Heart right ventricle (tissue), 16 donors: ENCODE measurements around the gene AQP6. TPM values are rescaled to one million over a fixed set of nuclear protein-coding genes. Genes with fewer than 3 reads are reported as not detected.

Experiments
- ATAC-seq, 8 donors: fragments of 200-7000 bp; cut with Tn5 transposase; one replicate each; pipeline ENCODE4 v1.9.1; 2020; ENCODE audit warnings: mild to moderate bottlenecking in 8 of 8, moderate library complexity in 8 of 8, moderate number of reproducible peaks in 1 of 8
- DNase-seq, 2 donors: peaks; one replicate each; pipeline ENCODE4 v3.0.0-alpha.2; 2020
- H3K27ac ChIP-seq, 10 donors: fragments of 200-600 bp; sonication (generic) in 2 of 10; one replicate each; pipeline versions ENCODE4 v1.5.0 to v1.8.0; 2020 to 2022; ENCODE audit warnings: mild to moderate bottlenecking in 3 of 10
- H3K27me3 ChIP-seq, 7 donors: fragments of 200-600 bp; one replicate each; pipeline ENCODE4 v1.8.0; 2021 to 2022; ENCODE audit warnings: mild to moderate bottlenecking in 2 of 7
- H3K36me3 ChIP-seq, 9 donors: fragments of 200-600 bp; sonication (generic) in 1 of 9; one replicate each; pipeline versions ENCODE4 v1.5.0 to v1.8.0; 2020 to 2022; ENCODE audit warnings: mild to moderate bottlenecking in 2 of 9
- H3K4me1 ChIP-seq, 9 donors: fragments of 200-600 bp; sonication (generic) in 1 of 9; one replicate each; pipeline versions ENCODE4 v1.5.0 to v1.8.0; 2020 to 2022; ENCODE audit warnings: mild to moderate bottlenecking in 4 of 9
- H3K4me3 ChIP-seq, 10 donors: fragments of 200-600 bp; sonication (generic) in 2 of 10; one replicate each; pipeline versions ENCODE4 v1.5.0 to v1.8.0; 2020 to 2022; ENCODE audit warnings: mild to moderate bottlenecking in 7 of 10, moderate library complexity in 2 of 10
- H3K9me3 ChIP-seq, 11 donors: fragments of 200-600 bp in 10 of 11; sonication (generic) in 2 of 11; one replicate each; pipeline versions ENCODE4 v1.5.0 to v1.8.0; 2013 to 2022; ENCODE audit warnings: mild to moderate bottlenecking in 2 of 11, control low read depth in 1 of 11, moderate library complexity in 1 of 11
- WGBS, 2 donors: extraction: QIAGEN DNeasy Blood & Tissue Kit; methylation state at CpG; one replicate each; pipeline ENCODE4 v1.1.7; 2013; ENCODE audit warnings: inconsistent platforms in 1 of 2; 5-methylcytosine and 5-hydroxymethylcytosine counted together
- intact Hi-C, 10 donors: fragments of 100-400 bp; cut with DNase I; formaldehyde crosslinking; loops; one replicate each; pipeline versions ENCODE4 v1.11.1 to v1.14.2; 2022
- polyA plus RNA-seq, 2 donors: library from polyadenylated mRNA; stranded (reverse); fragments of 200-250 nt; gene quantifications; one replicate each; pipeline ENCODE4 v1.2.3, GENCODE V29; 2013
- total RNA-seq, 10 donors: library from RNA; stranded (reverse); fragmentation: NEBNext Ultra II Directional in 3 of 10; extraction: Animal tissue kit (Norgen Biotek cat#: 25700) in 3 of 10; gene quantifications; one replicate each; pipeline versions ENCODE4 v1.2.1 to v1.2.4, GENCODE V29; 2021 to 2023
- TF ChIP-seq, protein P1 (sequence below), 9 donors: fragments of 200-600 bp; sonication (generic) in 2 of 9; IDR thresholded peaks; one replicate each; pipeline versions ENCODE4 v1.5.0 to v1.8.0; 2021 to 2022; ENCODE audit warnings: antibody characterized with exemption in 9 of 9, mild to moderate bottlenecking in 5 of 9, moderate library complexity in 1 of 9
- donor health status: Arrhythmogenic right ventricular cardiomyopathy.
- donor health status: ischemic (EF 13 %, LVEDD 7.1; RV severe dilation, severe dysfunction).
- donor health status: healthy with polysubstance abuse.
- donor health status: DM: no; HTN: yes; CAD: no.
- donor health status: DM: no; HTN: no; CAD: no.
- donor health status: ischemic (EF 25% LVEDD 6.9; RV normal size, moderate dysfunction).
- donor health status: ischemic (EF 25% LVEDD 5.7; RV mildly dilated, moderate dysfunction).
- donor health status: healthy.
- donor health status: DM: yes; HTN: yes; CAD: no.
- donor health status: Ischemic cardiomyopathy.
- donor health status: ischemic (EF 35%, LVEDD 5.7; RV mildly dilated, moderate dysfunction).
- donor health status: nonischemic (EF 11% LVEDD 7.7; RV severe dilation, severe dysfunction).
- donor health status: DM: yes; HTN: yes; CAD: no.
- donor health status: PGD.
- donor health status: ischemic (EF 29% LVEDD 5.4; RV normal size, mild dysfunction).
- donor health status: nonischemic (EF 23%, LVEDD 6.1; RV moderate dilation, normal function).

The AQP6 gene
- total and polyA plus RNA-seq, 12 donors = 0.06 to 0.15 TPM; not detected in 10

DNA sequence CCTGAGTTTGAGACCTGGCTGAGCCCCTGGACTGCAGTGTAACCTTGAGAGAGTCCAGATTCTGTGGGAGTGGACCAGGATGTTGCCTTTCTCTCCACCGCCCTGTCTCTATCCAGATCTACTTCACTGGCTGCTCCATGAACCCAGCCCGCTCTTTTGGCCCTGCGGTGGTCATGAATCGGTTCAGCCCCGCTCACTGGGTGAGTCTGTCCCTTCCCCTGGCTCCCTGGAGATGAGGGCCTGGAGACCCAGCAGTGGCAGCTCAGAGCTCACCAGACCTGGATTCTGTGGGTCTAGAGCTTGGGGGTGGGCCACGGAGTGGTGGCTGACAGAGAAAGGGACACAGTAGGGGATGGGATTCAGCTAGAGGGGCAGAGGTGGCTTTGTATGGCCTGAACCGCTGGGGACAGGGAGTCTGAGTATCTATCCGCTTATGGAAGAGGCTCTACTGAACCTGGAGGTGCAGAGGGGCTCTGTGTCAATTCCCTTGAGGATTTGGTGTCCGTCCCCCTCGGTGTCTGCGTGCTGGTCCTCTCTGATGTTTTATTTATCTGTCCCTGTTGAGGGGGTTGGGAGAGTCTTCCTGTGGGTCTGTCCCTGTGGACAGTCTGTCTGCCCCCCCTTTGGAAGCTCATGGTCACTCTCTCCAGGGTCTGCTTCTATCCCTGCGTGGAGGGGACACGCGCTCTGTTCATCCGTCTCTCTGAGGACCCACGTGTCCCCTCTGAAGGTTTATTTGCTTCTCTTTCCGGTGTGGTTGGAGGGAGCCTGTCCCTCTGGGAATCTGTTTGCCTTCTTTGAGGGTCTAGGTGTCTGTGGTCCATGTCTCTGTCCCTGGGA, 8.6 kb upstream of the AQP6 start:
- intact Hi-C loops = loop anchor here in 6 of 10 donors (2.0 to 10.0 kb wide), 3 partner anchors 97 to 211 kb away; no protein-coding TSS in a partner anchor
- no peak overlapping the region for H3K4me3 ChIP-seq
- no peaks in the 10 kb centered on the region for H3K9me3 ChIP-seq
- DNase-seq (no peak), ATAC-seq (no peak)
- peak overlapping the region in 1 of 10 donors; percentile 53 for H3K27ac ChIP-seq
- peaks cover 10 to 49% (median 21%) of the 10 kb centered on the region in 9 donors for H3K4me1 ChIP-seq
- WGBS, 2 donors = 78 to 84% methylated on average over 17 of the region's 17 CpGs
- H3K27me3 ChIP-seq = peaks cover 0 to 86% (median 45%) of the 10 kb centered on the region in 7 donors
- TF ChIP-seq, protein P1, sequence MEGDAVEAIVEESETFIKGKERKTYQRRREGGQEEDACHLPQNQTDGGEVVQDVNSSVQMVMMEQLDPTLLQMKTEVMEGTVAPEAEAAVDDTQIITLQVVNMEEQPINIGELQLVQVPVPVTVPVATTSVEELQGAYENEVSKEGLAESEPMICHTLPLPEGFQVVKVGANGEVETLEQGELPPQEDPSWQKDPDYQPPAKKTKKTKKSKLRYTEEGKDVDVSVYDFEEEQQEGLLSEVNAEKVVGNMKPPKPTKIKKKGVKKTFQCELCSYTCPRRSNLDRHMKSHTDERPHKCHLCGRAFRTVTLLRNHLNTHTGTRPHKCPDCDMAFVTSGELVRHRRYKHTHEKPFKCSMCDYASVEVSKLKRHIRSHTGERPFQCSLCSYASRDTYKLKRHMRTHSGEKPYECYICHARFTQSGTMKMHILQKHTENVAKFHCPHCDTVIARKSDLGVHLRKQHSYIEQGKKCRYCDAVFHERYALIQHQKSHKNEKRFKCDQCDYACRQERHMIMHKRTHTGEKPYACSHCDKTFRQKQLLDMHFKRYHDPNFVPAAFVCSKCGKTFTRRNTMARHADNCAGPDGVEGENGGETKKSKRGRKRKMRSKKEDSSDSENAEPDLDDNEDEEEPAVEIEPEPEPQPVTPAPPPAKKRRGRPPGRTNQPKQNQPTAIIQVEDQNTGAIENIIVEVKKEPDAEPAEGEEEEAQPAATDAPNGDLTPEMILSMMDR (IDR thresholded peaks at IDR 0.05) = no peak
- H3K36me3 ChIP-seq = no peaks in the 10 kb centered on the region

DNA sequence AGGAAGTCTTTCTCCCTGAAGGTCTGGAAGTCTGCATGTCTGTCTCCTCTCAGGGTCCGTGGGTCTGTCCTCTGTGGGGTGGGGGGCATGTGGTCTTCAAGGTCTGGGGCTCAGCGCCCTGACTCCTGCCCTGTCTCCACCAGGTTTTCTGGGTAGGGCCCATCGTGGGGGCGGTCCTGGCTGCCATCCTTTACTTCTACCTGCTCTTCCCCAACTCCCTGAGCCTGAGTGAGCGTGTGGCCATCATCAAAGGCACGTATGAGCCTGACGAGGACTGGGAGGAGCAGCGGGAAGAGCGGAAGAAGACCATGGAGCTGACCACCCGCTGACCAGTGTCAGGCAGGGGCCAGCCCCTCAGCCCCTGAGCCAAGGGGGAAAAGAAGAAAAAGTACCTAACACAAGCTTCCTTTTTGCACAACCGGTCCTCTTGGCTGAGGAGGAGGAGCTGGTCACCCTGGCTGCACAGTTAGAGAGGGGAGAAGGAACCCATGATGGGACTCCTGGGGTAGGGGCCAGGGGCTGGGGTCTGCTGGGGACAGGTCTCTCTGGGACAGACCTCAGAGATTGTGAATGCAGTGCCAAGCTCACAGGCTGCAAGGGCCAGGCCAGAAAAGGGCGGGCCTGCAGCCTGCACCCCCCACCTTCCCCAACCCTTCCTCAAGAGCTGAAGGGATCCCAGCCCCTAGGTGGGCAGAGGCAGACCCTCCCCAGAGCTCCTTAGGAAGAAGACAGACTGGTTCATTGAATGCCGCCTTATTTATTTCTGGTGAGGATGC, 7.7 kb upstream of the AQP6 start:
- H3K4me1 ChIP-seq = peaks cover 10 to 41% (median 15%) of the 10 kb centered on the region in 9 donors
- no peaks in the 10 kb centered on the region for H3K36me3 ChIP-seq
- H3K27ac ChIP-seq = no peak overlapping the region
- intact Hi-C loops = loop anchor here (2.0 to 10.0 kb wide), 7 partner anchors 92 to 302 kb away; partner anchors contain the start of gene ASIC1 (in 5 of the 10)
- DNase-seq (no peak), ATAC-seq (no peak)
- peaks cover 0 to 80% (median 39%) of the 10 kb centered on the region in 7 donors for H3K27me3 ChIP-seq
- no peak overlapping the region for H3K4me3 ChIP-seq
- no peaks in the 10 kb centered on the region for H3K9me3 ChIP-seq
- TF ChIP-seq, protein P1 (IDR thresholded peaks at IDR 0.05) = no peak
- 70 to 76% methylated on average over 13 of the region's 13 CpGs for WGBS, 2 donors

DNA sequence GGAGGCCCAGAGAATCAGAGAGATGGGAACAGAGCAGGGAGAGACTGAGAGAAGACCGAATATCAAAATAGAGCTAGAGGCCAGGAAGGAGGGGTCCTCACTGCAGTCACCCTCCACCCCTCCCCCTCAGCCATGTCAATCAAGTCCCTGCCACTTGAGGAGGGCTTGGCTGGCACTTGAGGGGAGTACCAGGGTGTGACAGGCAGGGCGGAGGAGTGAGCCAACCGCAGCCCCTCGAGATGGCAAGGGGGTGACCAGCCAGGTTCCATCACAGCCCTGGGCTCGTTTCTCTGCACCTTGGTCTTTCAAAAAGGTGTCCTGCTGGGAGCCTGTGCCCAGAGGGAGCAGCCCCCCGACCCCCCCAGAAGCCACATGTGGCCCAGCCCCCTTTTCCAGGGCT, 6.9 kb upstream of the AQP6 start:
- peaks cover 8 to 34% (median 13%) of the 10 kb centered on the region in 9 donors for H3K4me1 ChIP-seq
- H3K9me3 ChIP-seq = no peaks in the 10 kb centered on the region
- no peak overlapping the region for H3K27ac ChIP-seq
- no peak overlapping the region for H3K4me3 ChIP-seq
- H3K36me3 ChIP-seq = no peaks in the 10 kb centered on the region
- DNase-seq = no peak
- peaks cover 0 to 80% (median 35%) of the 10 kb centered on the region in 7 donors for H3K27me3 ChIP-seq
- TF ChIP-seq, protein P1 (IDR thresholded peaks at IDR 0.05) = no peak
- no peak for ATAC-seq
- intact Hi-C loops = loop anchor here (2.0 to 10.0 kb wide), 10 partner anchors 91 to 301 kb away; partner anchors contain the start of gene ASIC1 (in 6 of the 10)
- WGBS, 2 donors = 76 to 79% methylated on average over 6 of the region's 6 CpGs

DNA sequence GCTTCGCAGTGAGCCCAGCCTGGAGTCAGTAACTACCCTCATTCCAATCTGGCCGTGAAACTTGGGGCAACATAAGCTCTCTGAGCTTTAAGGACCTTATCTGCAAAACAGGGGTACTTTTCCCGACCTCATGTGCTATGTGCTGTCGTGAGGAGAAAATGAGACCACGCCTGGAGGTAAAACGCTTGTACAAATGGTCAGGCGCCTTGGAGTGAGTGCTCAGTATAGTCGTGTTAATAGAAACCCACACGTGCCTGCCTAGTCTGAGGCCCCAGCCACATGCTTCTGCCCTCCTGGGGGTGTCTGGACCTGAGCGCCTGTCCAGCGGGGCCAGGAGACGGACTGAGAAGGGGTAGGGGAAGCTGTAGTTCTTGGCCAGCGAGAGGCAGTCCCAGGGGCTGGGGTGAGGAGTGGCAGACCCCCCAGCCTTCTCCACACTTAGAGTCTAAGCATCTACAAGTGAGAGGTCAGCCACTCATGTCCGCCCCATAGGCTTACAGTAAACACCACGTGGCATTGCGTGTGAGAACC, 6.2 kb upstream of the AQP6 start:
- ATAC-seq (no peak), DNase-seq (no peak)
- H3K36me3 ChIP-seq = no peaks in the 10 kb centered on the region
- TF ChIP-seq, protein P1 (IDR thresholded peaks at IDR 0.05) = no peak
- peaks cover 0 to 73% (median 28%) of the 10 kb centered on the region in 7 donors for H3K27me3 ChIP-seq
- H3K4me3 ChIP-seq = no peak overlapping the region
- peaks cover 5 to 27% (median 9%) of the 10 kb centered on the region in 9 donors for H3K4me1 ChIP-seq
- H3K27ac ChIP-seq = no peak overlapping the region
- 38 to 39% methylated on average over 16 of the region's 16 CpGs for WGBS, 2 donors
- intact Hi-C loops = loop anchor here (1.0 to 10.0 kb wide), 12 partner anchors 89 to 301 kb away; partner anchors contain the start of gene ASIC1 (in 6 of the 10)
- H3K9me3 ChIP-seq = no peaks in the 10 kb centered on the region
